Measurements from ENCODE around the gene LRG1. TPM values are rescaled to one million over a fixed set of nuclear protein-coding genes. Genes with fewer than 3 reads are reported as not detected.

The LRG1 gene
- total RNA-seq, 4 donors from 2014 or later, result 0.56 to 2.7 (median 2.0) TPM; not detected in 1

GRCh38 chr19:4554717-4555116 lies 14.9 kb upstream of the LRG1 start:
- 87 to 95% methylated on average over 7 of the region's 7 CpGs for WGBS, 2 donors
- Histone ChIP-seq H3K4me1 (no peaks in the 10 kb centered on the region), H3K27ac (no peak overlapping the region), H3K4me3 (replicated peaks in 1 of 3) (no peak overlapping the region), H3K9me3 (no peaks in the 10 kb centered on the region), H3K27me3 (no peaks in the 10 kb centered on the region), H3K36me3 (no peaks in the 10 kb centered on the region)
- intact Hi-C loops (cut with DNase I), result loop anchor here (5.0 kb wide), 1 partner anchor 83 kb away; the partner anchor contains the start of gene TNFAIP8L1
- no peak for TF ChIP-seq POLR2A (IDR thresholded peaks at IDR 0.05)
- TF ChIP-seq CTCF (IDR thresholded peaks at IDR 0.05), result no peak
- DNase-seq, result no peak

GRCh38 chr19:4553775-4554174 lies 13.9 kb upstream of the LRG1 start:
- Histone ChIP-seq H3K4me1 (no peaks in the 10 kb centered on the region), H3K27ac (no peak overlapping the region), H3K27me3 (no peaks in the 10 kb centered on the region), H3K9me3 (no peaks in the 10 kb centered on the region), H3K36me3 (no peaks in the 10 kb centered on the region), H3K4me3 (replicated peaks in 1 of 3) (no peak overlapping the region)
- TF ChIP-seq CTCF (IDR thresholded peaks at IDR 0.05) (no peak), POLR2A (IDR thresholded peaks at IDR 0.05) (no peak)
- WGBS, 2 donors, result 77 to 82% methylated on average over 3 of the region's 3 CpGs
- no peak for DNase-seq
- intact Hi-C loops (cut with DNase I), result no loop called here

- TF ChIP-seq POLR2A (IDR thresholded peaks at IDR 0.05) (no peak), CTCF (IDR thresholded peaks at IDR 0.05) (no peak)
- intact Hi-C loops (cut with DNase I), result no loop called here
- H3K27ac ChIP-seq, result no peak overlapping the region
- no peak for DNase-seq
- H3K9me3 ChIP-seq, result no peaks in the 10 kb centered on the region
- H3K36me3 ChIP-seq, result no peaks in the 10 kb centered on the region
- no peak overlapping the region for H3K4me3 ChIP-seq (replicated peaks in 1 of 3)
- no peaks in the 10 kb centered on the region for H3K4me1 ChIP-seq
- no peaks in the 10 kb centered on the region for H3K27me3 ChIP-seq
Measured at GRCh38 chr19:4553092-4553695, 13.4 kb upstream of the LRG1 start.

GRCh38 chr19:4552525-4552819 lies 12.6 kb upstream of the LRG1 start:
- no peak for DNase-seq
- Histone ChIP-seq H3K4me3 (replicated peaks in 1 of 3) (no peak overlapping the region), H3K4me1 (no peaks in the 10 kb centered on the region), H3K9me3 (no peaks in the 10 kb centered on the region), H3K27me3 (no peaks in the 10 kb centered on the region), H3K36me3 (no peaks in the 10 kb centered on the region), H3K27ac (no peak overlapping the region)
- 90% methylated on average over 7 to 17 of the region's 18 CpGs for WGBS, 2 donors
- intact Hi-C loops (cut with DNase I), result no loop called here
- no peak for TF ChIP-seq CTCF (IDR thresholded peaks at IDR 0.05)
- no peak for TF ChIP-seq POLR2A (IDR thresholded peaks at IDR 0.05)

GRCh38 chr19:4550479-4551050 lies 10.7 kb upstream of the LRG1 start:
- H3K36me3 ChIP-seq, result no peaks in the 10 kb centered on the region
- 79 to 86% methylated on average over 16 to 26 of the region's 26 CpGs for WGBS, 2 donors

More at GRCh38 chr19:4550479-4551050, 10.7 kb upstream of the LRG1 start:
- TF ChIP-seq CTCF (IDR thresholded peaks at IDR 0.05), result no peak
- no peak for TF ChIP-seq POLR2A (IDR thresholded peaks at IDR 0.05)
- DNase-seq, result no peak
- H3K27ac ChIP-seq, result no peak overlapping the region
- H3K4me1 ChIP-seq, result no peaks in the 10 kb centered on the region
- no peak overlapping the region for H3K4me3 ChIP-seq (replicated peaks in 1 of 3)
- no peaks in the 10 kb centered on the region for H3K9me3 ChIP-seq
- H3K27me3 ChIP-seq, result no peaks in the 10 kb centered on the region
- intact Hi-C loops (cut with DNase I), result no loop called here
